Skeletal muscle tissue (tissue), 4 donors: ENCODE data around the gene CIDEA. TPM values are rescaled to one million over a fixed set of nuclear protein-coding genes. Genes with fewer than 3 reads are reported as not detected.
"Not testable (repeated sequence)": the region's sequence is repeated elsewhere in the genome, so short reads cannot be mapped to it uniquely, and the experiment has no call there.

Experiments used
- H3K27ac ChIP-seq: one replicate; pipeline ENCODE4 v1.7.0; 2013; ENCODE audit warnings: mild to moderate bottlenecking, low read depth, low read length, inconsistent platforms
- H3K27me3 ChIP-seq, 3 donors: one replicate each; pipeline ENCODE4 v1.7.0; 2013; ENCODE audit warnings: low read length in 3 of 3; ENCODE audit not compliant: control insufficient read depth in 3 of 3, insufficient read depth in 3 of 3
- H3K36me3 ChIP-seq, 3 donors: one replicate each; pipeline ENCODE4 v1.7.0; 2013; ENCODE audit warnings: low read length in 3 of 3; ENCODE audit not compliant: control insufficient read depth in 3 of 3, insufficient read depth in 3 of 3
- H3K4me1 ChIP-seq, 3 donors: one replicate each; pipeline ENCODE4 v1.7.0; 2013; ENCODE audit warnings: low read length in 3 of 3, mild to moderate bottlenecking in 3 of 3; ENCODE audit not compliant: control insufficient read depth in 3 of 3, insufficient read depth in 3 of 3
- H3K4me3 ChIP-seq, 3 donors: one replicate each; pipeline ENCODE4 v1.7.0; 2013; ENCODE audit warnings: low read length in 3 of 3
- H3K9ac ChIP-seq, 3 donors: one replicate each; pipeline ENCODE4 v1.7.0; 2013; ENCODE audit warnings: low read length in 3 of 3, mild to moderate bottlenecking in 3 of 3, moderate library complexity in 2 of 3, low read depth in 1 of 3
- H3K9me3 ChIP-seq, 3 donors: one replicate each; pipeline ENCODE4 v1.7.0; 2013; ENCODE audit warnings: low read length in 3 of 3; ENCODE audit not compliant: control insufficient read depth in 3 of 3
- total RNA-seq: library from RNA; depleted of rRNA; stranded (reverse); fragments of >200 nt; gene quantifications from one replicate; pipeline ENCODE4 v1.2.3, GENCODE V29; 2014
- donor health status: Osteomylitis.

Gene CIDEA
- total RNA-seq = 2.1 TPM

- Histone ChIP-seq H3K9me3 (no peaks in the 10 kb centered on the region), H3K4me1 (peaks cover 9 to 14% (median 12%) of the 10 kb centered on the region in 3 donors), H3K27me3 (peaks cover 38 to 47% (median 38%) of the 10 kb centered on the region in 3 donors), H3K36me3 (no peaks in the 10 kb centered on the region), H3K27ac (no peak within 1 kb of the TSS), H3K9ac (no peak within 1 kb of the TSS), H3K4me3 (peak within 1 kb of the TSS; percentile 48 to 52 (median 49))
Measured at GRCh38 chr18:12254136-12254819, at the start of gene CIDEA. CIDEA (plus strand) TSS chr18:12254361; CDS start chr18:12254384, 23 bp downstream.

- H3K4me1 ChIP-seq, H3K36me3 ChIP-seq, H3K9me3 ChIP-seq, H3K4me3 ChIP-seq, H3K9ac ChIP-seq, H3K27me3 ChIP-seq, H3K27ac ChIP-seq: not testable (repeated sequence)
Measured at GRCh38 chr18:12208296-12209153, 45.6 kb upstream of the CIDEA start.

GRCh38 chr18:12212308-12212707 is 41.9 kb upstream of the CIDEA start:
- H3K4me3 ChIP-seq, H3K4me1 ChIP-seq, H3K9ac ChIP-seq, H3K36me3 ChIP-seq, H3K9me3 ChIP-seq, H3K27me3 ChIP-seq, H3K27ac ChIP-seq: not testable (repeated sequence)

GRCh38 chr18:12214296-12215005 is 39.7 kb upstream of the CIDEA start:
- H3K9ac ChIP-seq, H3K9me3 ChIP-seq, H3K4me3 ChIP-seq, H3K36me3 ChIP-seq, H3K4me1 ChIP-seq, H3K27ac ChIP-seq, H3K27me3 ChIP-seq: not testable (repeated sequence)

GRCh38 chr18:12216471-12216870 is 37.7 kb upstream of the CIDEA start:
- H3K36me3 ChIP-seq, H3K27ac ChIP-seq, H3K9me3 ChIP-seq, H3K4me3 ChIP-seq, H3K27me3 ChIP-seq, H3K9ac ChIP-seq, H3K4me1 ChIP-seq: not testable (repeated sequence)

GRCh38 chr18:12218603-12219002 is 35.6 kb upstream of the CIDEA start:
- H3K27me3 ChIP-seq, H3K9ac ChIP-seq, H3K4me1 ChIP-seq, H3K9me3 ChIP-seq, H3K4me3 ChIP-seq, H3K27ac ChIP-seq, H3K36me3 ChIP-seq: not testable (repeated sequence)

GRCh38 chr18:12222041-12222440 is 32.1 kb upstream of the CIDEA start:
- not testable (repeated sequence) for H3K9ac ChIP-seq, H3K4me3 ChIP-seq, H3K36me3 ChIP-seq, H3K27ac ChIP-seq, H3K27me3 ChIP-seq, H3K4me1 ChIP-seq, H3K9me3 ChIP-seq

- not testable (repeated sequence) for H3K4me3 ChIP-seq, H3K27ac ChIP-seq, H3K36me3 ChIP-seq, H3K9me3 ChIP-seq, H3K9ac ChIP-seq, H3K4me1 ChIP-seq, H3K27me3 ChIP-seq
Measured at GRCh38 chr18:12223326-12223725, 30.8 kb upstream of the CIDEA start.

GRCh38 chr18:12226807-12227206 is 27.4 kb upstream of the CIDEA start:
- not testable (repeated sequence) for H3K36me3 ChIP-seq, H3K4me3 ChIP-seq, H3K4me1 ChIP-seq, H3K9me3 ChIP-seq, H3K27me3 ChIP-seq, H3K9ac ChIP-seq, H3K27ac ChIP-seq
